ENCODE results near the gene MEA1.

GRCh38 chr6:43058531-43058930 lies 44.8 kb upstream of the MEA1 start:
- TF ChIP-seq CTCF (IDR thresholded peaks at IDR 0.05; ENCODE audit: low read depth, low read length, missing input control) (no peak), TAF1 (conservative IDR thresholded peaks at IDR 0.05) (no peak), ATF3 (IDR thresholded peaks at IDR 0.05) (no peak), RAD21 (IDR thresholded peaks at IDR 0.05) (no peak), YY1 (IDR thresholded peaks at IDR 0.05) (no peak), REST (IDR thresholded peaks at IDR 0.05) (no peak), SP1 (IDR thresholded peaks at IDR 0.05) (no peak), FOXA2 (IDR thresholded peaks at IDR 0.05) (no peak), MAX (IDR thresholded peaks at IDR 0.05) (no peak), NR2F2 (IDR thresholded peaks at IDR 0.05) (no peak), GABPA (IDR thresholded peaks at IDR 0.05 in 1 of 2, conservative IDR thresholded peaks at IDR 0.05 in 1 of 2) (no peak), EGR1 (IDR thresholded peaks at IDR 0.05; ENCODE audit: low read depth in 2 of 2) (no peak)
